Fibroblast of lung (primary cell): Measurements from ENCODE around the gene MEGF10.

Experiments used
- EZH2 ChIP-seq: IDR thresholded peaks from 2 replicates; pipeline ENCODE4 v1.5.1; 2012; ENCODE audit warnings: low read length, control low read depth, mild to moderate bottlenecking; ENCODE audit errors: missing control alignments
- TF ChIP-seq, protein P1 (sequence below), 2 donors: IDR thresholded peaks in 1 of 2; conservative IDR thresholded peaks in 1 of 2; 1 replicate in 1 of 2; 2 replicates in 1 of 2; pipeline ENCODE4 v1.5.1; 2011 to 2012; ENCODE audit warnings: low read length in 2 of 2, control low read depth in 1 of 2, inconsistent platforms in 1 of 2, low read depth in 1 of 2, mild to moderate bottlenecking in 1 of 2

DNA sequence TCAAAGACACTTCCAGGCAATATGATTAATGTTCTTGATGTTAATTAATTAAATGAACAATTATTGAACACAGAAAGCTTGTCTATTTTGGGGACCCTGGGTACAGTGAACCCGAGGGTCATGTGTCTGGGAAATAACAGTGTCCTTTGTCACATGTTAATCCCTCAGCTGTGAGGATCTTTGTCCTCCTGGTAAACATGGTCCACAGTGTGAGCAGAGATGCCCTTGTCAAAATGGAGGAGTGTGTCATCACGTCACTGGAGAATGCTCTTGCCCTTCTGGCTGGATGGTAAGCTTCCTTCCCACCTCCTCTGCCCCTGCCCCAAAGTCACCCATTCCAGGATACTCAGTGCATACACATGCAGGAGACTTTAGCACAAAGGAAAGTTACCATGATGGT is 107.9 kb downstream of the MEGF10 start:
- TF ChIP-seq EZH2: no peak
- TF ChIP-seq, protein P1, sequence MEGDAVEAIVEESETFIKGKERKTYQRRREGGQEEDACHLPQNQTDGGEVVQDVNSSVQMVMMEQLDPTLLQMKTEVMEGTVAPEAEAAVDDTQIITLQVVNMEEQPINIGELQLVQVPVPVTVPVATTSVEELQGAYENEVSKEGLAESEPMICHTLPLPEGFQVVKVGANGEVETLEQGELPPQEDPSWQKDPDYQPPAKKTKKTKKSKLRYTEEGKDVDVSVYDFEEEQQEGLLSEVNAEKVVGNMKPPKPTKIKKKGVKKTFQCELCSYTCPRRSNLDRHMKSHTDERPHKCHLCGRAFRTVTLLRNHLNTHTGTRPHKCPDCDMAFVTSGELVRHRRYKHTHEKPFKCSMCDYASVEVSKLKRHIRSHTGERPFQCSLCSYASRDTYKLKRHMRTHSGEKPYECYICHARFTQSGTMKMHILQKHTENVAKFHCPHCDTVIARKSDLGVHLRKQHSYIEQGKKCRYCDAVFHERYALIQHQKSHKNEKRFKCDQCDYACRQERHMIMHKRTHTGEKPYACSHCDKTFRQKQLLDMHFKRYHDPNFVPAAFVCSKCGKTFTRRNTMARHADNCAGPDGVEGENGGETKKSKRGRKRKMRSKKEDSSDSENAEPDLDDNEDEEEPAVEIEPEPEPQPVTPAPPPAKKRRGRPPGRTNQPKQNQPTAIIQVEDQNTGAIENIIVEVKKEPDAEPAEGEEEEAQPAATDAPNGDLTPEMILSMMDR (conservative IDR thresholded peaks at IDR 0.05 in 1 of 2, IDR thresholded peaks at IDR 0.05 in 1 of 2; ENCODE audit: low read depth in 1 of 2, low read length in 2 of 2): no peak
